OCI-LY7 (cell line): ENCODE results near the gene ZNF160.

ENCODE experiments used
- CTCF ChIP-seq: fragments of 200-600 bp; sonication (generic); conservative IDR thresholded peaks from 2 replicates; pipeline ENCODE4 v1.5.1; 2014; ENCODE audit warnings: mild to moderate bottlenecking, antibody characterized with exemption, low read length, moderate library complexity, mixed read lengths
- EZH2phosphoT487 ChIP-seq: fragments of 200-600 bp; sonication (generic); IDR thresholded peaks from 2 replicates; pipeline ENCODE4 v1.6.1; 2018; ENCODE audit warnings: low read depth, borderline replicate concordance, mild to moderate bottlenecking, mixed run types, antibody characterized with exemption, low read length, moderate library complexity, mixed read lengths

DNA sequence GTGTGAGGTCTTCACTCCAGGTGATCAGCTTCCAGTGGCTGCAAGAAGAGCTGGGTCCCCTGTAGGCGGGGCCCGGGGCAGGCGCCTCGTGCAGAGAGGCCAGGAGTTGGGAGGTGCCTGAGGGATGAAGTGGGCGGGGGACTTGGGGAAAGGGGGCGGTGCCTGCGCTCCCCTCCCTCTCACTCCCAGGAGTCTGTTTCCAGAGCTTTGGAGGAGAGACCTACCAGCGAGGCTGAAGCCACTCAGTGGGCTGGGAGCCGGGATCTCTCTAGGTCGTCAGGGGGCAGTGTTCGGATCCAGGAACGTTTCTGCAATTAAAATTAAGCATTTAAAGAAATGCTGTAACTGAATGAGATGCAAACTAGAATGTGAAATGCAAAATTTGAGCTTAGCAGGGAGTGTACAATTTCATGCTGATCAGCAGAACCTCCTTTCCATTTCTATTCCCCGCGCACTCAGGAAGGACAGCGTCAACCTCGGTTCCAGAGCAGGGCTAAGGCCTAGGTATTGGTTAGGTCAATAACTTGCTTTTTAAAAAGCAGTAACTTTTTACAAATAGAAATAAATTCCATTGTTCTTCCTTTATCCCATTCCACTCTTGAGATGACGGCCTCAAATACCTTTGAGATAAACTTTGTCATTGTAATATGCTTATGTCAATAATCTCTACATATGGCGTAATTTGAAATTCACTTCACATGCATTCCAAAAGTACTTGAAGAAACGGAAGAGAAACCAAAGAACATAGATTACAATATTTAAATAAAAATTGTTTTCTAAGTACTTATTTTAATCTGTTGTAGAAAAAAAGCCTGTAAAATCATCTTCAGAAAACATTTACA lies 11.6 kb downstream of the ZNF160 start:
- no peak for TF ChIP-seq CTCF
- no peak for TF ChIP-seq EZH2phosphoT487
